Measurements from ENCODE around the gene DCXR.

Gene DCXR

DNA sequence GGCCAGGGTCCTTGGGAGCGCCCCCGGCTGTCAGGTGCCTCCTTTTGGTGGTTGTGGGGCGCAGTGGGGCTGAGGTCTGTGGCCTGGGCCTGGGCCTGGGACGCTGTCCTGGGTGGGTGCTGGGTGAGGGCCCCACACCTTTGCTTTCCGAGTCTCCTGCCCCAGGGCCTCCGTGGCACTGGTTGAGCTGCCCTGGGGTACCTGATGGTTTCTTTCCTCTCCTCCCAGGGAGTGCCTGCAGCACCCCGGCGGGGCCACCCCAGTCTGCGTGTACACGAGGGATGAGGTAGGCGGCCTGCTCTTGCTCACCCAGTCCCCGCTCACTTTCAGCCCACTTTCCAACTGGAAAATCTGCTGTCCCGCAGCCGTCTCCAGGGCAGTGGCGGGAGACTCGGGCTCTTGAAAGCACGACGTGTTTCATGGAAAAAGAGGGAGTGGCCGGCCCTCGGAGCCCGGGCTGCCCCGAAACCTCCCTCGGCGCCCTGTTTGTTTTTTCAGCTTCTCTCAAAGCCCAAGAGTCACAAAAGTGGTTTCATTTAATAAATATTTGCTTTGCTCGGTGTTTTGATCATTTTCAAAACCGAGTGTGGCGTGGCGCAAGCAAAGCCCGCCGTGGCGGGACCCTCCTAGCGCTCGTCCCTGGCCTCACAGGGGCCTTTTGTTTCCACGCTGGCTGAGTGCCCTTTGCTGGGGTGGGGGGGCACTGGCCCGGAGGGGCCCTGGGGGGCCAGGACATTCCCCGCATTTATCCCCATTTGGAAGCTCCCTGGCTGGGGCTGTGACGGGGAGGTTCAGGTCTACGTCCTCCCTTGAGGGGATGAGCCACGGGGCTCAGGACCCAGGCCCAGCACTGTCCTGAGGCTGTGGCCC, 42.7 kb downstream of the DCXR start:
- no peak for DNase-seq

DNA sequence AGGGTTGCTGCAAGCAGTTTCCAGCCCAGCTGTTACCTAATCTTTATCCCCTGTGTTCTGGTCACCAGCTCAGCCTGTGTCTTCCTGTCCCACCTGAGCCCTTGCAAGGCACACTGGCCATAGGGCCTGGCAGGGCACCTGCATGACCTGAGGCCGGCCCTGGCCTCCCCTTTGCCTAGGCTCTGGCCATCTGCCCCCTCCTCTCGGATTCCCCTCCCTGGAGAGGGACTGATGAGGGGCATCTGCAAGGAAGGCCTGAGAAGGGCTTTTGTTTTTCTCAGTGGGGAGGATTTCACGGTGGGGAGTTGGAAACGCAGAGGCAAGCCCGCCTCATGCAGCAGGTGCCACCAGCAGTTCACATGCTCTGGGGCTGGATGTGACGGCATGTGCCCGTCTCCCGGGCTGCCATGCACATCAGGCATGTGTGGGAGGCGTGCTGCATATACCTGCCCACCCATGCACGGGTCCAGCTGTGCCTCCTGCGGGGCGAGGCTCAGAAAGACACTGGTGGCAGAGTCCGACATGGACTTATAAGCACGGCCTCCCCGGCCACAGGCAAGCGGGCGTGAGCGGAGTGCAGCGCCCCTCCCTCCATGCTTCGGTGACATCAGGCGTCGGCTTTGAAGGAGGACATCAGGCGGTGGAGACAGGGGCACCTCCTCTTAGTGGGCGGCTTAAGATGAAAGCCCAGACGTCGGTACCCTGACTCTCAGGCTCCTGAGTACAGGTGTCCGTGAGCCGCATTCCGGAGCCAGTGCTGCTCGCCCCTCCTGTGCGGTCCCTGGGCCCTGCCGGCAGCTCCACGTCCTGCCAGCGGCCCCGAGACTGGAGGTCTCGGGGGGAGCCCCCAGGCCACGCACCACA, 43.5 kb downstream of the DCXR start:
- DNase-seq, result no peak

DNA sequence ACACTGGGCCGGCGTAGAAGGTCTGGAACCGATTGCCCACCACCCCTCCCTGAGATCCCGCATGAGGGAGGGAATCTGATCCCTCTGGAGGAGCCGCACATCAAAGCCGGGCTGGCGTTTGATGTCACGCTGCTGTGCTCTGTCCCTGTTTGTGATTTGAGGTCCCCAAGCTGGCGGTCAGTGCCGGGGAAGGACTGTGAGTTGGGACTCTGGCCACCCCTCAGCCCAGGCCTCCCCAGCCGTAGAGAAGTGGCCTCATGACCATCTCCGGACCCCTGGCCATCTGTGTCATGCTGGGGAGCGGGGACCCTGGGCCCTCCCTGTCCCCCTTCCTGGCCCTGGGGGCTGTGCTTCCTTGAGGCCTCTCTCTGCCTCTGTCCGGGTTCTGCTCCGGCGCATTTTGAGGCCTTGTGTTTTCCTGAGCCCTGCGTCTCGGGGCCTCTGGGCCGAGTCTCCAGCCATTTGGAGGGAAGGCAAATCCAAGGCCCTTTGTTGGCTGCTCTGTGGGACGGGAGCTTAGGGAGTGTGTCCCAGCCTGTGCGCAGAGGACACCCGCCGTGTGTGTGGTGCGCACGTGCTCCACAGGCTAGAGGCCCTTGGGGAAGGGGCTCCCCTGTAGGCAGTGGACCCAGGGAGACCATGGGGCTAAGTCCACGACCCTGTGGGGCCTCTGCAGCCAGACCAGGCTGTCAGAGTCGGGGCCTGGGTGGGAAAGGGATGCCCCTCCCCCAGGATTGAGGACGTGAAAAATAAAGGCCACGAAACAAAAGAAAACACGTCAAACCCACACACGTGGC, 45.0 kb downstream of the DCXR start:
- DNase-seq, result no peak

DNA sequence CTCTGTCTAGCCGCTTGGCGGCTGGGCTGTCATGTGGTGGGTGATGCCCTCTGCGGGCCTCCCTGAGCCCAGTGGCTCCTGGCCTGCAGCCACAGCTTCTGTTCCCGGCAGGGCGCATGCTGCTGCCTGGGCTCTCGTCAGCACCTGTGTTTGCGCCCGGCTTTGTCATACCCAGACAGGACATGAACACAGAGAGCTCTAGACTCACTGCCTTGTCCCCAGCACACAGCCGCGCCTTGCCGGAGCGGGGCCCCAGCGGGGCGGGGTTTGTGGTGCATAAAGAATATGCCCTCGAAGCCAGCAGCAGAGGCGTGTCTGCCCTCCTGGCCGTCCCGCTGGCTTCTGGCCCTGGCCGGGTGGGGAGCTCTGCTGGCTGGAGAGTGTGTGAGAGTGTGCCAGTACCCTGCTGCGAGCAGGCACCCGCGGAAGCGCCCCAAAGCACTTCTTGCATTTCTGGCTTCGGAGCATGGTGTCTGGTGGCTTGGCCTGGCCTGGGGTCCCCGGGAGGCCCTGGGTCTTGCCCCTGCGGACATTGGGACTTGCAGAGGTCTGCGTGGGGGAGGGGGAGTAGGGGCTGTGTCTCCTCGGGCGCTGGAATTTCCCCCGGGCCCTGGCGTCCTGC, 45.7 kb downstream of the DCXR start:
- no peak for DNase-seq

DNA sequence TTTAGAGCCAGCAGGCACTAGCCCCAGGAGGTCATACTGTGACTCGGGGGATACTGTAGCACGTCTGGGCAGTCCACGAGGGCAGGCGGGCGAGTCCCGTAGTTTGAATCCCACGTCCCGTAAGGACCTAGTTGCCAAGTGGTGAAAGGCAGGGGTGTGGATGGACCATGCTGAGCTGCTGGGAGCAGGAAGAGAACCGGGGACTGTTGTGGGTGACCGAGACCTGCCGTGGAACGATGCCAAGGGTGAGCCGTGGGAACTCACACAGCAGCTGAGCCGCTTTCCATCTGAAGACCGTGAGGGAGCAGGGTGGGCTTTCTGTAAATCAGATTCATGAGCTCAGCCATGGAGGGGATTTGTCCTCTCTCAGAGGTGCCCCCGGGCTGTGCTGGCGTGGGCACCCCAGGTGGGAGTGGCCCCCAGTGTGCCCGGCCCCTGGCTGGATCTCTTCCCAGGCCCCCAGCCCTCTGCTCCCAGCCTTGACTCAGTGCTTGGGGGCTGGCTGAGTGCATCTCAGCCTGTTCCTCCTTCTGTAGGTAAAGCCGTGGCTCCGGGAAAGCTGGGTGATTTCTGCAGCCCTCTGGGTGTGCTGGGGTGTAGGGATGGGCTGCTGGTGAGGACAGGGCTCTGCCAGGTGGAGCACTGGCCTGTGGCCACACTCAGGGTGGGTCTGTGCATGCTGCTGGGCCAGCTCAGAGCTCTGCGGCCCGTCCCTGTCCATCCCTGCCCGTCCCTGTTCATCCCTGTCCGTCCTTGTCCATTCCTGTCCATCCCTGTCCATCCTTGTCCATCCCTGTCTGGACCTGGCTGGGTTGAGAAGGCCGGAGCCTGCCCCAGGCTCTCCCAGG, 46.4 kb downstream of the DCXR start:
- DNase-seq, result no peak

DNA sequence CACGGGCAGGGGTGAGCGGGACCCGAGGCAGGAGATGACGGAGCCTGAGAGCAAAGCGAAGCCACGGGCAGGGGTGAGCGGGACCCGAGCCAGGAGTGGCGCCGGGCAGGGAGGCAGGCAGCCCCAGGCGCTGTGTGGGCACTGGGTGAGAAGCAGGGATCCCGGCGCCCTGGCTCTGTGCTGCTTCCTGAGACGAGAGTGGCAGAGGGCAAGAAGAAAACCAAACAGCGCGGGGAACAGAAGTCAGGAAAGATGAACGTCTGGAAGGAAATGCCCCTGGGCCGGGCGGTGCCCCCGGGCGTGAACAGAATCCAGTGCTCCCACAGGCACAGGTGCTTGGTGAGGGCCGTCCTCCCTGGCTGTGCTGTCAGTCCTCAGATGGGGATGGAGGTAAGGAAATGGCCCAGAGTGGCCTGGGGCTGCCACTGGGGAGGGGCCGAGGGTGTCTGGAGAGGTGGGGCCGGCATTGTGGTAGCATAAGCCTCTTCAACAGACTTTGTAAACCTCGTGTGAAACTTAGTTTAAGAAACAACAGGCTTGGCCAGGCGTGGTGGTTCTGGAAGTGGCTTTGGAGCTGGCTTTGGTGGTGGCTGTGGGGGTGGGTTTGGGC, 50.2 kb downstream of the DCXR start:
- DNase-seq, result no peak

DNA sequence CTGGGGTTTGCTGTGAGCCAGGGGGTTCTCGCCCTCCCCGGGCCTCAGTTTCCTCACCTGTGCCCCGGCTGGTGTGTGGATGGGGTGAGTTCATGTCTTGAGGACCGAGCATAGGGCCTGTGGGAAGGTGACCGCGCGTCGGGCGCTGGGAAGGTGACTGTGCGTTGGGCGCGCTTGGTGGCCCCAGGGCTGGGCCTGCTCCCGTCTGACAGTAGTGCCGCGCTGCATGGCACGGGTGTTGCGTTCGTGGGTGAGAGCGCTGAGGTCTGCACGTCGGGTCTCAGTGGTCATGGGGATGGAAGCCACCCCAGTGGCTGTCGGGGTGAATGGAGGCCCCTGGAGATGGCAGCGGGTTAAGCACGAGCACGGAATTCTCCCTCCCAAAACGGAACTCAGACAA, 50.9 kb downstream of the DCXR start:
- no peak for DNase-seq

All from SIG-M5 (cell line).